ENCODE data around the gene TBX1.

GRCh38 chr22:19807914-19808872 lies 47.6 kb downstream of the TBX1 start:
- TF ChIP-seq POLR2A (IDR thresholded peaks at IDR 0.05), result no peak
- TF ChIP-seq CTCF (IDR thresholded peaks at IDR 0.05), result no peak
